Activated T-cell treated with anti-CD3 and anti-CD28 coated beads, Interleukin-2, amount 50 U/mL, for 4 hours (primary cell): Measurements from ENCODE around the gene CFAP52. TPM values are rescaled to one million over a fixed set of nuclear protein-coding genes. Genes with fewer than 3 reads are reported as not detected.
A peak's percentile ranks its signal among the peaks of the same experiment; 100 is the strongest.

ENCODE experiments used
- ATAC-seq, 2 donors: fragments of 200-7000 bp; cut with Tn5 transposase; one replicate each; pipeline ENCODE4 v1.10.0; 2021
- DNase-seq: peaks from one replicate; pipeline ENCODE4 v3.0.0-alpha.2; 2020
- H3K27me3 Mint-ChIP-seq: one replicate; pipeline ENCODE4 v1.8.0; 2021; ENCODE audit warnings: low read depth, mixed read lengths
- H3K36me3 Mint-ChIP-seq: one replicate; pipeline ENCODE4 v1.8.0; 2022; ENCODE audit warnings: mixed read lengths; ENCODE audit not compliant: insufficient read depth
- H3K4me1 Mint-ChIP-seq: one replicate; pipeline ENCODE4 v1.8.0; 2021; ENCODE audit warnings: low read depth, mixed read lengths
- H3K4me3 Mint-ChIP-seq: one replicate; pipeline ENCODE4 v1.8.0; 2021; ENCODE audit warnings: mild to moderate bottlenecking, moderate library complexity, mixed read lengths
- H3K9me3 Mint-ChIP-seq: one replicate; pipeline ENCODE4 v1.8.0; 2021; ENCODE audit warnings: mixed read lengths
- total RNA-seq, 3 donors: library from RNA; stranded (reverse); gene quantifications; one replicate each; pipeline ENCODE4 v1.2.1, GENCODE V29; 2021

CFAP52 gene, protein sequence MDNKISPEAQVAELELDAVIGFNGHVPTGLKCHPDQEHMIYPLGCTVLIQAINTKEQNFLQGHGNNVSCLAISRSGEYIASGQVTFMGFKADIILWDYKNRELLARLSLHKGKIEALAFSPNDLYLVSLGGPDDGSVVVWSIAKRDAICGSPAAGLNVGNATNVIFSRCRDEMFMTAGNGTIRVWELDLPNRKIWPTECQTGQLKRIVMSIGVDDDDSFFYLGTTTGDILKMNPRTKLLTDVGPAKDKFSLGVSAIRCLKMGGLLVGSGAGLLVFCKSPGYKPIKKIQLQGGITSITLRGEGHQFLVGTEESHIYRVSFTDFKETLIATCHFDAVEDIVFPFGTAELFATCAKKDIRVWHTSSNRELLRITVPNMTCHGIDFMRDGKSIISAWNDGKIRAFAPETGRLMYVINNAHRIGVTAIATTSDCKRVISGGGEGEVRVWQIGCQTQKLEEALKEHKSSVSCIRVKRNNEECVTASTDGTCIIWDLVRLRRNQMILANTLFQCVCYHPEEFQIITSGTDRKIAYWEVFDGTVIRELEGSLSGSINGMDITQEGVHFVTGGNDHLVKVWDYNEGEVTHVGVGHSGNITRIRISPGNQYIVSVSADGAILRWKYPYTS
- not detected for total RNA-seq

DNA sequence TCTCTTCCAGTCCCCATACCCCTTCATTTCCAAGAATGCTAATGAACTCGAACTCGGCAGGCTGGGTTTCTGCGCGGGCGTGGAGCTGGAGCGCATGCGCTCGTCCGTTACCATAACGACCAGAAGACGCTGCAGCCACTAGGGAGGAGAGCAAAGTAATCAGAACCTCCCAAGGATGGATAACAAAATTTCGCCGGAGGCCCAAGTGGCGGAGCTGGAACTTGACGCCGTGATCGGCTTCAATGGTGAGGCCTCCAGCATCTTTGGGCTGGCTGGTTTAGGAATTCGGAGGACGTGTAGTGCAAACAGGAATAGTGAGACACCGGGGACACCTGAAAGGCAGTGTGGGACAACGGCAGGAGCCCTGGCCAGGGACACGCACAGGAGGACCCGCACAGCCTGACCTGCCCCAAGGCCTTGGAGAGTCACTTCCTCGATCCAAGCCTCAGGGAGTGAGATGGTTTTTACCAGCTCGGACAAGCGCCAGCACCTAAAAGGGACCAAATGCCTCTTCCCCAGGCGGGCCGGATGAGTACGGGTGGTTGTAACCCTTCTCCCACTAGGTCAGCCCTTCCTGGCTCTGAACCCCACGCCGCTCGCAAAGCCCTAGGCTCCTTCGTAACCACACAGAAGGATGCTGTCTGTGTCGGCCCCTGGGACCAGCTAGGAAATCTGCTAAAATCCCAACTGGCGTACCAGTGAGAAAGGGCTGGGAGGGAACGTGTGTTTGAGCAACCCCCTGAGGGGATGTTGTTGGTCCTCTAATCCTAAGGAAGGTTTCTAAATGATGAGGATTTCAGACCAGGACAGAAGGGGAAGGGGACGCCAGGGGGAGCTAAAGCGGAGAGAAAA lies at the start of gene CFAP52:
Gene CFAP52 (plus strand): TSS at position 122 of the 852 bp plus-strand sequence. CDS start 54 bp downstream, at position 176.
- peak; percentile 61 to 73 for ATAC-seq
- DNase-seq = peak; percentile 75
- Mint-ChIP-seq H3K9me3 (no peaks in the 10 kb centered on the region), H3K4me3 (peak within 1 kb of the TSS; percentile 92), H3K27me3 (no peaks in the 10 kb centered on the region), H3K36me3 (no peaks in the 10 kb centered on the region), H3K4me1 (peaks cover 25% of the 10 kb centered on the region)

DNA sequence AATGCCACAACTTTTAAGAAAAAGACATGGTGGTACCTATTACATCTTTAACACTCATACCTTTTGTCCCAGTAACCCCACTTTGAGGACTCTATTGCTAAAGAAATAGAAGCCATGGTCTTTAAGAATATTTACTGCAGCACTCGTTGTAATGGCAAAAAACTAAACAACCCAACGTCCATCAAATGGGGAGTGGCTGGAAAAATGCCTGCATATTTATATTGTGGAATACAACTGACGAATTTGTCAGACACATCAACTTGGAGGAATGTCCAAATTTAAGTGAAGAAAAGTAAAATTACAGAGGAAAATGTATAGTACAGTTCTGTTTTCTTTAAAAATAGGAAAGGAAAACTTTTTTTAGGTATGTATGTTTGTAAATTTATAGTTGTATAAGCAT lies 48.7 kb upstream of the CFAP52 start:
- no peak for ATAC-seq
- Mint-ChIP-seq H3K36me3 (peaks cover 1% of the 10 kb centered on the region), H3K4me1 (peaks cover 5% of the 10 kb centered on the region), H3K27me3 (no peaks in the 10 kb centered on the region), H3K9me3 (no peaks in the 10 kb centered on the region), H3K4me3 (no peak overlapping the region)
- DNase-seq = no peak

DNA sequence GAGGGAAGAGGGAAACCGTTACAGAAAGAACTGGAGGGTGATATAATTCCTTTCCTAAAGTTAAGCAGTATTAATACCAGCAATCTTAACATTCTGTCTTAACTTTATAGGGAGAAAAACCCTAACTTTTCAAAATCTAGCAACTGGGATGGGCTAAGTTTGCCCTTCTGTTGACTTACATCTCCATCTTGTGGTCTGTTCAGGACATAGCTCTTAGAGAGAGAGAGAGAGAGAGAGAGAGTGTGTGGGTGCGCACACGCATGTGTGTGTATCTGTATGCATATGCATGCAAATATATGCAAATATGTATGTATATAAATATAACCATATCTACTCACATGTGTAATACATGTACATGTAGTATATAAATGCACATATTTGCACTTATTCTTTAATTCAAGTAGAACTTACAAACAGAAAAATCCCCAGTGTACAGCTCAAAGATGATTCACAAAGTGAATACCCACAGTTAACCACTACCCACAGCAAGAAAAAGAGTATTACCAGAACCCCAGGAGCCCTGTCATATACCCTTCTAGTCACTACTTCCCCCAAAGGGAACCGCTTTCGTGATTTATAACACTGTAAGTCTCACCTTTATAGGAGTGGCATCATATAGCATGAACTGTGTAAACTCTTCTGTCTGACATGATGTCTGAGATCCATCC lies 47.3 kb upstream of the CFAP52 start:
- H3K9me3 Mint-ChIP-seq = no peaks in the 10 kb centered on the region
- ATAC-seq (peak; percentile 90 to 95), DNase-seq (no peak)
- peaks cover 5% of the 10 kb centered on the region for H3K4me1 Mint-ChIP-seq
- no peak overlapping the region for H3K4me3 Mint-ChIP-seq
- no peaks in the 10 kb centered on the region for H3K27me3 Mint-ChIP-seq
- peaks cover 1% of the 10 kb centered on the region for H3K36me3 Mint-ChIP-seq

DNA sequence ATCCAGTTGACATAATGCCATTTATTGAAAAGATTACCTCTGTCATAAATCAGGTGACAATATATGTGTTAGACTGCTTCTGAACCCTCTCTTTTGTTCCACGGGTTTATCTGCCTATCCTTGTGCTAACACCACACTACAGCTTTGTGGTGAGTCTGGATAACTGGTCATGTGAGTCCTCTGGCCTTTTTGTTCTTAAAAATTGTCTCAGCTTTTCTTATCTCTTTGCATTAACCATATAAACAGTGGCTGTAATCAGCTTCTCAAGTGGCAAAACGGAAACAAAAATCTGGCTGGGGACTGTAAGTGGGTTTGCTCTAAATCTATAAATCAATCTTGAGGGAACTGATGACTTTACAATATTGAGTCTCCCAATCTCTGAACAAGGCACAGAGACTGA lies 45.4 kb upstream of the CFAP52 start:
- ATAC-seq (no peak), DNase-seq (no peak)
- H3K27me3 Mint-ChIP-seq = no peaks in the 10 kb centered on the region
- H3K4me1 Mint-ChIP-seq = peaks cover 5% of the 10 kb centered on the region
- no peak overlapping the region for H3K4me3 Mint-ChIP-seq
- no peaks in the 10 kb centered on the region for H3K9me3 Mint-ChIP-seq
- peaks cover 2% of the 10 kb centered on the region for H3K36me3 Mint-ChIP-seq

DNA sequence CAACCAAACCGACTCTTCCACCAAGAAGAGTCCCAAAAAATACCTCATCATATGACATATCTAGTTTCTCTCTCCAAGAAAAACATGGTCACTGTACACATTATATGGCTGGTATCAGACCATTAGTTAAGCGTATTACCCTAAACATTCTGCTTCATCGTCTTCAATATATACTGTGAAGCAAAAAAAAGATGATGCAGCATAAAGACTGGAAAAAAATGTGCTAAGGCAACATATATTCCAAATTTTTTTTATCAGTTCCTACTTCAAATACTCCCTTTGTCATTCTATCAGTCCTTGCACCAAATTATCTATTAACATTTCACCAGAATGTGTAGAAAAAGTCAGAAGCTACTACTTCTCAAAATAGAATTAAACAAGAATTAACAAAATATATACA lies 43.7 kb upstream of the CFAP52 start:
- H3K9me3 Mint-ChIP-seq = no peaks in the 10 kb centered on the region
- peaks cover 2% of the 10 kb centered on the region for H3K36me3 Mint-ChIP-seq
- peaks cover 5% of the 10 kb centered on the region for H3K4me1 Mint-ChIP-seq
- no peak overlapping the region for H3K4me3 Mint-ChIP-seq
- H3K27me3 Mint-ChIP-seq = no peaks in the 10 kb centered on the region
- DNase-seq (no peak), ATAC-seq (no peak)

DNA sequence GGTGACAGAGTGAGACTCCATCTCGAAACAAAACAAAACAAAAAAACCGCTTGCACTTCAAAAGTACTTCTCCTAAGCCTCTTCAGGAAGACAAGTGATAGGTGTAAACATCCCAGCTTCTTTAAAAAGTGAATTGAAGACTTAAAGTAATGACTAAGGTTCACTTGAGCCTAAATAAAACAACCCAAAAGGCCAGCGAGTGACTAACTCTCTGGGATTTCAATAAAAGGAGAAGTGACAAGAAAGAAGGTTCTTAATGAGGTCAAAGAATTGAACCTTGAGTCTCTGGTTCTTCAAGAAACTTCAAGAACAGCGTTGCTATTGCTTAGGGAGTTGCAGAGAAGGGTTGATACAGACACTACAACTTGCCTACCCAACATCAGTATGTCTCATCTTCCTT lies 43.0 kb upstream of the CFAP52 start:
- Mint-ChIP-seq H3K4me3 (no peak overlapping the region), H3K27me3 (no peaks in the 10 kb centered on the region), H3K36me3 (peaks cover 2% of the 10 kb centered on the region), H3K9me3 (no peaks in the 10 kb centered on the region), H3K4me1 (peaks cover 5% of the 10 kb centered on the region)
- ATAC-seq (no peak), DNase-seq (no peak)

DNA sequence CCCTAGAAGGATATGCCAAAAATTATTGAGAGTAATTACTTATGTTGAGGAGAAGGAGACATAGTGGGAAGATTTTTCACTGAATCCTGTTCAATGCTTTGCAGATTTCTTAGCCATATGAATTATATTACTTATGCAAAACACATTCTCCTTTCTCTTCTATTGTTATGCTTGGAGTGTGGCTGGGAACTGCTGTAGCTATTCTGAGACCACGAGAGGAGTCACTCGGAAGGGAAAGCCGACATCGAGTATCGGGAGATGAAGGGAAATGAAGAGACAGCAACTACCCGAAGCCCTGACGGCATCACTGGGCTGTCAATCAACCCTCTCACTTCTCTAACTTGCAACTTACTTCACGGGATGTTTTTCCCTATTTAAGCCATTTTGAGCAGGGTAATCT lies 40.4 kb upstream of the CFAP52 start:
- Mint-ChIP-seq H3K4me1 (no peaks in the 10 kb centered on the region), H3K4me3 (no peak overlapping the region), H3K36me3 (peaks cover 21% of the 10 kb centered on the region), H3K9me3 (no peaks in the 10 kb centered on the region), H3K27me3 (no peaks in the 10 kb centered on the region)
- DNase-seq = no peak
- no peak for ATAC-seq

DNA sequence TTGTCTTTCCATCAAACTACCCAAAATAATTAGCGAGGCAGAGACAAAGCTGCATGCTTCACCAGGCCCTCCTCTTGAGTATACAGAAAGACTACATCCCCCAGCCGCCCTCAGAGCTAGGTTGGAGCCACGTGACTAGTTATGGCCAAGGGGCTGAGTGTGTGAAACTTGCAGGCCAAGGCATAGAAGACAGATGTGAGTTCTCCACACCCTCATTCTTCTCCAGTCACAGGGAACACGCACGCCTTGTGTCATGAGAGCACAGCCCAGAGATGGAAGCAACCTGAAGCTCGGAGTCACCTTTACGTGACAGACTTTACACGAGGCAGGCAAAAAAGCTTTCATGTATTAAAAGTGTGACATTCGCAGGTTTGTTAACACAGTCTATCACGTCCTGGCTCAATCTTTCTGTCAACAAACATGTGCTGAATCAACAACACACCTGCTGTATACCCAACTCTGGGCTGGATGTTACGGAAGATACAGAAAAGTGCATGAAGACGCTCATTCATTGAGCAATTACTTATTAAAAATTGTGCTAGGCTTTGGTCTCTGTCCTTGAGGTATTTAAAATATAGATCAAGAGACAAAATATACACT lies 39.2 kb upstream of the CFAP52 start:
- Mint-ChIP-seq H3K9me3 (no peaks in the 10 kb centered on the region), H3K36me3 (peaks cover 23% of the 10 kb centered on the region), H3K27me3 (no peaks in the 10 kb centered on the region), H3K4me1 (no peaks in the 10 kb centered on the region), H3K4me3 (no peak overlapping the region)
- no peak for ATAC-seq
- no peak for DNase-seq

DNA sequence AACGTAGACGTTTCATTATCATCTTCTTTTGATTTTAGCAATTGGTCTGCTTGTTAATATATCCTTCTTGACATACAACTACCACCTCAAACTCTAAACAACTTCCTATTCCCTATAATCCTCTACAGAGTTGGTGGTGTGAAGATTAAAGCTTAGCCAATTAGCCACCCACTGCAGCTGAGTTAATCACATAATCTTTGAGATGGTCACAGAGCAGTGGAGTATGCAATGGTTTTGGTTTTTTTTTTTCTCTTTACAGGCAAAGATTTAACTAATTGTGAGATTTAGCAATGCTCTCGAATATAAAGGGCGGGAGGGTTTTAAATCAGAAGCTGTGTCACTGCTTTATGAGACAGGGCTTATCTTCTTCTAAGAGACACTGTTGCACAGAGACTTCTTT lies 37.8 kb upstream of the CFAP52 start:
- Mint-ChIP-seq H3K36me3 (peaks cover 28% of the 10 kb centered on the region), H3K9me3 (no peaks in the 10 kb centered on the region), H3K27me3 (no peaks in the 10 kb centered on the region), H3K4me1 (no peaks in the 10 kb centered on the region), H3K4me3 (no peak overlapping the region)
- DNase-seq (no peak), ATAC-seq (no peak)

DNA sequence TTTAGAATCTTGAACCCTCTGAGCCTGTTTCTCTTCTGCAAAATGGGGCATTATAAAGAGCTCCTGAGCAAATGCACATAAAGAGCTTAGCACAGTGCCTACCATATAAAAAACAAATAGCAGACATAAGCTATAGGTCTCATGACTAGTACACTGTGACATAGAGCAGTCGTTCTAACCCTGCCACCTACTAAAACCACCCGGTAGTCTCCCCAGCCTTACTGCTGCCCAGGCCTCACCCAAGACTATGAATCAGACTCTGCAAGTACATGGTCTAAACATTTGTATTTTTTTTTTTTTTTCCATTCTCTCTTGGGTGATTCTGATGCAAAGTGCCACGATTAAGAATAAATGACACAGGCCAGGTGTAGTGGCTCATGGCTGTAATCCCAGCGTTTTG lies 34.7 kb upstream of the CFAP52 start:
- no peaks in the 10 kb centered on the region for H3K4me1 Mint-ChIP-seq
- ATAC-seq = no peak
- DNase-seq = no peak
- H3K4me3 Mint-ChIP-seq = no peak overlapping the region
- no peaks in the 10 kb centered on the region for H3K27me3 Mint-ChIP-seq
- H3K9me3 Mint-ChIP-seq = no peaks in the 10 kb centered on the region
- H3K36me3 Mint-ChIP-seq = peaks cover 29% of the 10 kb centered on the region

DNA sequence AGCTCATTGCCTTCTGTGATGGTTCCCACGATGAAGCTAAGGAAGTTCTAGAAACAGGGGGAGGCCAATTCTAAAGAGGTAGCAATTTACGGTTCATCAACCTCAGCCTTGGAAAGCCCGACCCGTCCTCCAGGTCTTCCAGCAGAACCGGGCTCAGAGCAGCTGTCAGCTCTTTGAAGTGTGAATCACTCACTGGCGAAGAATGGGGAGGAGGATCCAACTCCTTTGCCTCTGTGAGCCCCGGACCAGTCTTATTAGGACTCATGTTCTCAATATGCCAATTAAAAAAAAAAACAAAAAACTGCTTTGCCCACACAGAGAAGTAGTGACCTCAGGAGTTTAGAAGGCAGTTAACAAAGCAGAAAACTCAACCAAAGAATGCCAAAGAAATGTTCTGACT lies 32.2 kb upstream of the CFAP52 start:
- H3K4me1 Mint-ChIP-seq = no peaks in the 10 kb centered on the region
- H3K4me3 Mint-ChIP-seq = no peak overlapping the region
- DNase-seq (no peak), ATAC-seq (no peak)
- no peaks in the 10 kb centered on the region for H3K27me3 Mint-ChIP-seq
- no peaks in the 10 kb centered on the region for H3K9me3 Mint-ChIP-seq
- H3K36me3 Mint-ChIP-seq = peaks cover 24% of the 10 kb centered on the region

DNA sequence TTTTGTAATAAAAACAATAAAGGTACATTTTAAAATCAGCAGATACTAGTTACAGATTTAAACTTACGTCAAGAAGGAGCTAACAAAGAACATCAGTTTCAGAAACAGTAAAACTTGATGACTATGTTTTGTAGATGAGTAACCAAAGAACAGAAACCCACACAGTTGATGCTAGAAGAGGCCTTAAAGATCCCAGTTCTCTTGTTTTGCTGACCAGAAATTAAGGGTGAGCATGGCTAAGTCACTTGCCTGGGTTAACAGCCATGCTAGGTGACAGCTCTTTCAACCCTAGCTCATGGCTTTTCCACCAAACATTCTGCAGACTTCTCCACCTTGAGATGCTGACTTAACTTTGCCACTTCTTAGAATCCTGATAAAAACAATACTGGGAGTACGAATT lies 27.2 kb upstream of the CFAP52 start:
- DNase-seq (no peak), ATAC-seq (peak in 1 of 2 donors; percentile 73)
- Mint-ChIP-seq H3K36me3 (peaks cover 10% of the 10 kb centered on the region), H3K27me3 (no peaks in the 10 kb centered on the region), H3K4me1 (no peaks in the 10 kb centered on the region), H3K9me3 (no peaks in the 10 kb centered on the region), H3K4me3 (no peak overlapping the region)

DNA sequence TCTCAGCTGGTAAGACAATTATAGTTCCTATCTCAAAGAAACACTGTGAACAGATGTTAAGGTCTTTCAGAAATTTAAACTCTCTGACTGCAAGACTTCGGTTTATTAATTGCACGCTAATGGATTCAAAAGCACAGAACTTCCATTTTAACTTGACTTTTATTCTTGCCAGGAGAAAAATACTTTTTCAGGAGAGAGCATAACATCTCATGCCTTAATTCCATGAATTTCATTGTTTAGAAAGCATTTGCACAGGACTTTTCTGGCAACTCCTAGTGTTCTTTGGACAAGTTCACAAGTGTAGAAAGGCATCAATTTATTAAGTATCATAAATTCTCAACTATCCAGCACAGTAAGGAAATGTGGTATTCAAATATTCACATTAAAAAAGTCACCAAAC lies 23.3 kb upstream of the CFAP52 start:
- H3K9me3 Mint-ChIP-seq = no peaks in the 10 kb centered on the region
- no peak overlapping the region for H3K4me3 Mint-ChIP-seq
- no peaks in the 10 kb centered on the region for H3K27me3 Mint-ChIP-seq
- H3K4me1 Mint-ChIP-seq = no peaks in the 10 kb centered on the region
- DNase-seq (no peak), ATAC-seq (no peak)
- peaks cover 6% of the 10 kb centered on the region for H3K36me3 Mint-ChIP-seq

DNA sequence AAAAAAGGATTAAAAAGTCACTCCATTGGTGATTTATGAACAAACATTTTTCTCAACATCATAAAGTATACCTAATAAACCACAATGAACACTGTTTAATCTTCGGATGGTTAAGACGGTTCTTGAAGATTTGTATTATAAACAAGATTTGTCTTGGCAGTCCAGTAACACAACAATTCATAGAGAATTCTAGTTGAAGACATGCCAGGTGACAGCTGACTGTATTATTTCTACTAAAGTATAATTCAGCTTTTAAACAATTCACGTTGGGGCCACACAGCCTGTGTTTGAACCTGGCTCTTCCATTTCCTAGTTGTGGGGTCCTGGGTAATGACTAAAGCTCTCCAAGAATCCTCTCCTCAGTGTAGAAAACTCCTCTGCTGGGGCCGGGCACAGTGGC lies 22.8 kb upstream of the CFAP52 start:
- peaks cover 6% of the 10 kb centered on the region for H3K36me3 Mint-ChIP-seq
- ATAC-seq = no peak
- no peak overlapping the region for H3K4me3 Mint-ChIP-seq

More for the DNA sequence above, 22.8 kb upstream of the CFAP52 start:
- no peak for DNase-seq
- no peaks in the 10 kb centered on the region for H3K27me3 Mint-ChIP-seq
- no peaks in the 10 kb centered on the region for H3K9me3 Mint-ChIP-seq
- H3K4me1 Mint-ChIP-seq = no peaks in the 10 kb centered on the region
